A549 (cell line): ENCODE results near the gene MAN2B2. TPM values are rescaled to one million over a fixed set of nuclear protein-coding genes. Genes with fewer than 3 reads are reported as not detected.

Source experiments
- ATAC-seq, 2 experiments: fragments of 200-7000 bp in 1 of 2; fragments of >200 bp in 1 of 2; cut with Nextera tagmentation in 1 of 2; cut with Tn5 transposase in 1 of 2; 3 replicates each; pipeline versions ENCODE4 v1.8.0 to v1.9.1; 2018 to 2020; ENCODE audit warnings: mild to moderate bottlenecking in 1 of 2, moderate library complexity in 1 of 2
- CTCF ChIA-PET: fragments of 300-600 bp; sonication (Branson Sonifier 250); formaldehyde crosslinking; extraction: SDS; loops from one replicate; lab custom pipeline; 2021; ENCODE audit warnings: antibody characterized with exemption, inconsistent platforms; lab: Yijun Ruan, JAX
- POLR2A ChIA-PET: fragments of 350-600 bp; formaldehyde crosslinking; extraction: SDS; loops from one replicate; lab custom pipeline; 2021; ENCODE audit warnings: antibody characterized with exemption, inconsistent platforms; lab: Yijun Ruan, JAX
- DNase-seq, 2 experiments: peaks; one replicate each; pipeline versions ENCODE4 v3.0.0 to v3.0.0-alpha.2; 2011 to 2016; ENCODE audit warnings: low read depth in 1 of 2, low spot score in 1 of 2
- FAIRE-seq: peaks from 2 replicates; lab custom pipeline; 2011; peaks lifted over from hg19 to GRCh38; lab: Jason Lieb, UNC
- H3K27ac ChIP-seq, 2 experiments: fragments of >200 bp; sonication (Bioruptor Twin); formaldehyde crosslinking; 3 replicates each; pipeline ENCODE4 v1.5.1; 2016 to 2017
- H3K4me1 ChIP-seq: fragments of >200 bp; sonication (Bioruptor Twin); formaldehyde crosslinking; 3 replicates; pipeline ENCODE4 v1.6.1; 2016
- H3K4me2 ChIP-seq: fragments of >200 bp; sonication (Bioruptor Twin); formaldehyde crosslinking; 3 replicates; pipeline ENCODE4 v1.6.1; 2016
- H3K4me3 ChIP-seq: fragments of >200 bp; sonication (Bioruptor Twin); formaldehyde crosslinking; 3 replicates; pipeline ENCODE4 v1.5.1; 2016
- H3K9me3 ChIP-seq: fragments of >200 bp; sonication (Bioruptor Twin); formaldehyde crosslinking; 3 replicates; pipeline ENCODE4 v1.6.1; 2016
- CHD2 ChIP-seq: fragments of 150-350 bp; IDR thresholded peaks from 2 replicates; pipeline ENCODE4 v1.6.1; 2014; ENCODE audit warnings: low read length; ENCODE audit not compliant: partially characterized antibody
- CHD4 ChIP-seq: fragments of 200-600 bp; sonication (generic); IDR thresholded peaks from 2 replicates; pipeline ENCODE4 v1.6.1; 2016; ENCODE audit warnings: antibody characterized with exemption, mild to moderate bottlenecking, borderline replicate concordance
- EP300 ChIP-seq, 2 experiments: fragments of >200 bp; sonication (Bioruptor Twin); formaldehyde crosslinking; IDR thresholded peaks; 2 replicates in 1 of 2; 3 replicates in 1 of 2; pipeline ENCODE4 v1.6.1; 2016 to 2017
- FOSB ChIP-seq: fragments of 250-450 bp; sonication (Bioruptor Pico); IDR thresholded peaks from 2 replicates; pipeline ENCODE4 v1.5.0; 2020; ENCODE audit warnings: mild to moderate bottlenecking, moderate library complexity
- HDAC2 ChIP-seq: fragments of 200-600 bp; sonication (generic); IDR thresholded peaks from 2 replicates; pipeline ENCODE4 v1.6.1; 2016
- HES2 ChIP-seq: fragments of >200 bp; sonication (Bioruptor Twin); formaldehyde crosslinking; IDR thresholded peaks from 2 replicates; pipeline ENCODE4 v1.6.1; 2016
- HMGXB4 ChIP-seq: fragments of 250-450 bp; sonication (Bioruptor Pico); IDR thresholded peaks from 2 replicates; pipeline ENCODE4 v1.5.0; 2021; ENCODE audit warnings: mild to moderate bottlenecking, moderate library complexity, borderline replicate concordance
- HOXB5 ChIP-seq: fragments of 250-450 bp; sonication (Bioruptor Pico); IDR thresholded peaks from 2 replicates; pipeline ENCODE4 v1.5.0; 2020; ENCODE audit warnings: mild to moderate bottlenecking, moderate library complexity
- KDM1A ChIP-seq: fragments of 200-600 bp; sonication (generic); IDR thresholded peaks from 2 replicates; pipeline ENCODE4 v1.6.1; 2016; ENCODE audit warnings: low read depth, mild to moderate bottlenecking
- KDM5A ChIP-seq: fragments of 200-600 bp; sonication (generic); IDR thresholded peaks from 2 replicates; pipeline ENCODE4 v1.6.1; 2016; ENCODE audit warnings: antibody characterized with exemption, mild to moderate bottlenecking
- MAFK ChIP-seq: fragments of 450-650 bp; IDR thresholded peaks from 2 replicates; pipeline ENCODE4 v1.6.1; 2014; ENCODE audit not compliant: partially characterized antibody
- MAZ ChIP-seq: fragments of 150-350 bp; IDR thresholded peaks from 2 replicates; pipeline ENCODE4 v1.6.1; 2014; ENCODE audit warnings: antibody characterized with exemption, low read depth, low read length, borderline replicate concordance
- POLR2A ChIP-seq: IDR thresholded peaks from 2 replicates; pipeline ENCODE4 v1.6.1; 2012; ENCODE audit warnings: mild to moderate bottlenecking, low read length
- SMC3 ChIP-seq: fragments of >200 bp; sonication (Bioruptor Twin); formaldehyde crosslinking; IDR thresholded peaks from 3 replicates; pipeline ENCODE4 v1.6.1; 2018; ENCODE audit warnings: inconsistent platforms
- SREBF2 ChIP-seq: fragments of 450-650 bp; IDR thresholded peaks from 2 replicates; pipeline ENCODE4 v1.6.1; 2014; ENCODE audit warnings: mild to moderate bottlenecking, moderate library complexity
- ZNF302 ChIP-seq: fragments of 250-450 bp; sonication (Bioruptor Pico); IDR thresholded peaks from 2 replicates; pipeline ENCODE4 v1.9.0; 2021; ENCODE audit warnings: inconsistent platforms, mild to moderate bottlenecking, moderate library complexity
- ZSCAN20 ChIP-seq: fragments of 250-450 bp; sonication (Bioruptor Pico); IDR thresholded peaks from 2 replicates; pipeline ENCODE4 v1.8.0; 2022; ENCODE audit warnings: mild to moderate bottlenecking, moderate library complexity
- WGBS: methylation state at CpG from one replicate; pipeline ENCODE4 v1.1.6; 2017; ENCODE audit errors: missing lambda C conversion rate; 5-methylcytosine and 5-hydroxymethylcytosine counted together
- polyA plus RNA-seq, 4 experiments: library from polyadenylated mRNA; depleted of rRNA in 3 of 4; stranded (reverse); fragments of >200 nt; fragmentation: RNase III in 1 of 4; extraction: RNeasy Plus Mini Kit Qiagen cat#74134 plus additional on column Dnase treatment in 1 of 4; gene quantifications; 2 replicates in 3 of 4; 3 replicates in 1 of 4; pipeline ENCODE4 v1.2.3, GENCODE V29; 2011 to 2017
- TF ChIP-seq, protein P1 (sequence below): fragments of >200 bp; sonication (Bioruptor Twin); formaldehyde crosslinking; IDR thresholded peaks from 3 replicates; pipeline ENCODE4 v1.6.1; 2016
- TF ChIP-seq, protein P2 (sequence below): fragments of 250-450 bp; sonication (Bioruptor Pico); IDR thresholded peaks from 2 replicates; pipeline ENCODE4 v1.5.0; 2020; ENCODE audit warnings: low read depth, mild to moderate bottlenecking, moderate library complexity
- TF ChIP-seq, protein P3 (sequence below): IDR thresholded peaks from 2 replicates; pipeline ENCODE4 v1.6.1; 2012; ENCODE audit warnings: low read depth, borderline replicate concordance

MAN2B2 gene
- polyA plus RNA-seq, 2 of the 4 experiments (the other 2 are of a cell fraction): 6.3 to 8.4 TPM

- CTCF ChIA-PET: interaction anchor here (1.1 kb wide), 1 partner anchor 61 kb away, joined by 3 read pairs; no protein-coding TSS in a partner anchor
- Histone ChIP-seq H3K4me2 (no peak overlapping the region), H3K9me3 (no peaks in the 10 kb centered on the region), H3K27ac (no peak overlapping the region), H3K4me3 (no peak overlapping the region), H3K4me1 (no peaks in the 10 kb centered on the region)
- FAIRE-seq: no peak
- ATAC-seq: peak in 1 of 2 experiments; percentile 50; a peak in 3 of 6 replicates
- WGBS: 88% methylated on average over 22 of the region's 28 CpGs
- TF ChIP-seq POLR2A: no peak
- TF ChIP-seq MAZ: no peak
- TF ChIP-seq MAFK: no peak
- no peak for TF ChIP-seq ZNF302 (CRISPR knock-in tag)
- TF ChIP-seq CHD2: no peak
- DNase-seq: peak in 1 of 2 experiments; percentile 10
- POLR2A ChIA-PET: interaction anchor here (1.3 kb wide), 1 partner anchor 34 kb away, joined by 3 read pairs; the partner anchor contains the start of gene MAN2B2
Observed at GRCh38 chr4:6608758-6609414, 33.9 kb downstream of the MAN2B2 start.

DNA sequence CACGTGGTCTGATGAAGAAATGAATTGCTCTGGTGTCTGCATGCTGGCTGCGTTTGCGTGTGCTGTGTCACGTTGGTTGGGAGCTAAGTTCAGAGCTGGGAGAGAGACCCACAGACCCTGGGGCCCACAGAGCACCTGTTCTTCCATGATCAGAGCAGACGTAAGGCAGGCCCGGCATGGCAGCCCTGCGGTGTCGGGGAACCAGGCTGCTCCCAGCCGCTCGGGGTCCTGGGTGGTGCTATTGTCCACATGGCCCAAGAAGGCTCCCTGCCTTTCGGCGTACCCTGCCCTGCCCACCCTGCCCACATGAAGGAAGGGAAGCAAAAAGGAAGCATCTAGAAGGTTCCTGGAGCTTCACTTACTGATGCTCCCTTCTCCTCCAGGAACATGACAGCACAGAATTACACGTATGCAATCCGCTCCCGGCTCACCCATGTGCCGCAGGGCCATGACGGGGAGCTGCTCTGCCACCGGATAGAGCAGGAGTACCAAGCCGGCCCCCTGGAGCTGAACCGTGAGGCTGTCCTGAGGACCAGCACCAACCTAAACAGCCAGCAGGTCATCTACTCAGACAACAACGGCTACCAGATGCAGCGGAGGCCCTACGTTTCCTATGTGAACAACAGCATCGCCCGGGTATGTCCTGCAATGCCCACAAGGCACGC, 34.6 kb downstream of the MAN2B2 start:
- H3K4me1 ChIP-seq: no peaks in the 10 kb centered on the region
- H3K9me3 ChIP-seq: no peaks in the 10 kb centered on the region
- ATAC-seq: no peak
- H3K4me2 ChIP-seq: no peak overlapping the region
- ChIA-PET POLR2A (interaction anchor here (1.3 kb wide), 1 partner anchor 35 kb away, joined by 3 read pairs; the partner anchor contains the start of gene MAN2B2), CTCF (no interaction called here)
- FAIRE-seq: no peak
- WGBS: 93% methylated on average over 16 of the region's 26 CpGs
- TF ChIP-seq, protein P1, sequence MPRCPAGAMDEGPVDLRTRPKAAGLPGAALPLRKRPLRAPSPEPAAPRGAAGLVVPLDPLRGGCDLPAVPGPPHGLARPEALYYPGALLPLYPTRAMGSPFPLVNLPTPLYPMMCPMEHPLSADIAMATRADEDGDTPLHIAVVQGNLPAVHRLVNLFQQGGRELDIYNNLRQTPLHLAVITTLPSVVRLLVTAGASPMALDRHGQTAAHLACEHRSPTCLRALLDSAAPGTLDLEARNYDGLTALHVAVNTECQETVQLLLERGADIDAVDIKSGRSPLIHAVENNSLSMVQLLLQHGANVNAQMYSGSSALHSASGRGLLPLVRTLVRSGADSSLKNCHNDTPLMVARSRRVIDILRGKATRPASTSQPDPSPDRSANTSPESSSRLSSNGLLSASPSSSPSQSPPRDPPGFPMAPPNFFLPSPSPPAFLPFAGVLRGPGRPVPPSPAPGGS: no peak
- no peak for TF ChIP-seq KDM5A
- TF ChIP-seq HES2: no peak
- TF ChIP-seq MAFK: no peak
- TF ChIP-seq CHD4: no peak
- TF ChIP-seq FOSB (CRISPR knock-in tag): no peak
- TF ChIP-seq, protein P2, sequence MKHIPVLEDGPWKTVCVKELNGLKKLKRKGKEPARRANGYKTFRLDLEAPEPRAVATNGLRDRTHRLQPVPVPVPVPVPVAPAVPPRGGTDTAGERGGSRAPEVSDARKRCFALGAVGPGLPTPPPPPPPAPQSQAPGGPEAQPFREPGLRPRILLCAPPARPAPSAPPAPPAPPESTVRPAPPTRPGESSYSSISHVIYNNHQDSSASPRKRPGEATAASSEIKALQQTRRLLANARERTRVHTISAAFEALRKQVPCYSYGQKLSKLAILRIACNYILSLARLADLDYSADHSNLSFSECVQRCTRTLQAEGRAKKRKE: no peak
- DNase-seq: no peak
- no peak overlapping the region for H3K4me3 ChIP-seq
- H3K27ac ChIP-seq: no peak overlapping the region

DNA sequence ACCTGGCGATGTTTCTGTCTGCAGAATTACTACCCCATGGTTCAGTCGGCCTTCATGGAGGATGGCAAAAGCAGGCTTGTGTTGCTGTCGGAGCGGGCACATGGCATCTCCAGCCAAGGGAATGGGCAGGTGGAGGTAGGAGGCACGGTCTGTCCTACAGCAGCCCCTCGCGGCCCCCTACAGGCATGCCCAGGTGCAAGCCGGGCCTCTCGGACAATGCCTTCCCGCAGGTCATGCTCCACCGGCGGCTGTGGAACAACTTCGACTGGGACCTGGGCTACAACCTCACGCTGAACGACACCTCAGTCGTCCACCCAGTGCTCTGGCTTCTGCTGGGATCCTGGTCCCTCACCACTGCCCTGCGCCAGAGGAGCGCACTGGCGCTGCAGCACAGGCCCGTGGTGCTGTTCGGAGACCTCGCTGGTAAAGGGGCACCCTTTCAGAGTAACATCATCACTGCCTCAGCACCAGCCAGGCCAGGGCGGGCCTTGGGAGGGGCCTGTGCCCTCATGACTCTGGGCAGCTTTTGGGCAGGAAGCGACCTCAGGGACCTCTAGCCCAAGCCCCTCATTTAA, 36.0 kb downstream of the MAN2B2 start:
- no peak for TF ChIP-seq SREBF2
- no peak for TF ChIP-seq EP300 (IDR thresholded peaks at IDR 0.05)
- no peak for TF ChIP-seq KDM5A
- TF ChIP-seq KDM1A: no peak
- TF ChIP-seq SMC3: no peak
- TF ChIP-seq POLR2A: no peak
- TF ChIP-seq ZSCAN20: no peak
- TF ChIP-seq, protein P2: no peak
- TF ChIP-seq, protein P3, sequence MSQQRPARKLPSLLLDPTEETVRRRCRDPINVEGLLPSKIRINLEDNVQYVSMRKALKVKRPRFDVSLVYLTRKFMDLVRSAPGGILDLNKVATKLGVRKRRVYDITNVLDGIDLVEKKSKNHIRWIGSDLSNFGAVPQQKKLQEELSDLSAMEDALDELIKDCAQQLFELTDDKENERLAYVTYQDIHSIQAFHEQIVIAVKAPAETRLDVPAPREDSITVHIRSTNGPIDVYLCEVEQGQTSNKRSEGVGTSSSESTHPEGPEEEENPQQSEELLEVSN: no peak
- TF ChIP-seq HDAC2: no peak
- TF ChIP-seq HOXB5 (CRISPR knock-in tag): no peak
- no peak for TF ChIP-seq HMGXB4
- Histone ChIP-seq H3K27ac (no peak overlapping the region), H3K4me1 (no peaks in the 10 kb centered on the region), H3K4me2 (no peak overlapping the region), H3K9me3 (no peaks in the 10 kb centered on the region), H3K4me3 (no peak overlapping the region)
- 96% methylated on average over 5 of the region's 24 CpGs for WGBS
- POLR2A ChIA-PET: no interaction called here
- DNase-seq (no peak), FAIRE-seq (no peak), ATAC-seq (no peak)
- CTCF ChIA-PET: no interaction called here
